Fibroblast of lung (primary cell): ENCODE results near the gene NEO1. TPM values are rescaled to one million over a fixed set of nuclear protein-coding genes. Genes with fewer than 3 reads are reported as not detected.

Experiments
- DNase-seq, 2 donors: peaks; one replicate each; pipeline versions ENCODE4 v3.0.0 to v3.0.0-alpha.2; 2010; ENCODE audit warnings: low read depth in 2 of 2
- H2AFZ ChIP-seq: 2 replicates; pipeline ENCODE4 v1.5.1; 2012; ENCODE audit warnings: low read length, control low read depth, inconsistent platforms
- H3K27ac ChIP-seq: 2 replicates; pipeline ENCODE4 v1.5.1; 2011; ENCODE audit warnings: low read length, control low read depth; ENCODE audit not compliant: insufficient read depth
- H3K27me3 ChIP-seq: 2 replicates; pipeline ENCODE4 v1.5.1; 2011; ENCODE audit warnings: mild to moderate bottlenecking, low read length; ENCODE audit not compliant: control insufficient read depth, insufficient read depth
- H3K36me3 ChIP-seq: 2 replicates; pipeline ENCODE4 v1.5.1; 2011; ENCODE audit warnings: low read length; ENCODE audit not compliant: control insufficient read depth, insufficient read depth
- H3K4me1 ChIP-seq: 2 replicates; pipeline ENCODE4 v1.5.1; 2011; ENCODE audit warnings: low read length; ENCODE audit not compliant: control insufficient read depth, insufficient read depth; ENCODE audit errors: extremely low read depth
- H3K4me2 ChIP-seq: 2 replicates; pipeline ENCODE4 v1.5.1; 2011; ENCODE audit warnings: low read length, control low read depth; ENCODE audit not compliant: insufficient read depth; ENCODE audit errors: extremely low read depth
- H3K4me3 ChIP-seq, 4 experiments: fragments of 200-600 bp in 1 of 4; sonication (generic) in 1 of 4; replicated peaks in 1 of 4; 2 replicates each; pipeline ENCODE4 v1.5.1; 2011 to 2016; ENCODE audit warnings: low read length in 4 of 4, low read depth in 3 of 4, mild to moderate bottlenecking in 3 of 4, control low read depth in 2 of 4, inconsistent platforms in 1 of 4, mixed read lengths in 1 of 4; ENCODE audit not compliant: insufficient read depth in 1 of 4; ENCODE audit errors: control extremely low read depth in 1 of 4
- H3K79me2 ChIP-seq: 2 replicates; pipeline ENCODE4 v1.5.1; 2012; ENCODE audit warnings: mild to moderate bottlenecking, low read length, inconsistent platforms; ENCODE audit not compliant: control insufficient read depth, insufficient read depth
- H3K9ac ChIP-seq: 2 replicates; pipeline ENCODE4 v1.5.1; 2011; ENCODE audit warnings: mild to moderate bottlenecking, low read length, control low read depth; ENCODE audit not compliant: insufficient read depth
- H3K9me3 ChIP-seq: 2 replicates; pipeline ENCODE4 v1.5.1; 2012; ENCODE audit warnings: low read depth, low read length; ENCODE audit not compliant: control insufficient read depth, insufficient read depth
- H4K20me1 ChIP-seq: 2 replicates; pipeline ENCODE4 v1.5.1; 2011; ENCODE audit warnings: low read length; ENCODE audit not compliant: control insufficient read depth, insufficient read depth; ENCODE audit errors: extremely low read depth
- EZH2 ChIP-seq: IDR thresholded peaks from 2 replicates; pipeline ENCODE4 v1.5.1; 2012; ENCODE audit warnings: low read length, control low read depth, mild to moderate bottlenecking; ENCODE audit errors: missing control alignments
- polyA plus RNA-seq, 2 donors: library from polyadenylated mRNA; depleted of rRNA in 1 of 2; stranded (reverse) in 1 of 2; unstranded in 1 of 2; fragments of >200 nt; gene quantifications; 2 replicates each; pipeline ENCODE4 v1.2.1, GENCODE V29; 2011 to 2012; ENCODE audit warnings: missing spikeins in 1 of 2
- total RNA-seq: library from RNA; depleted of rRNA; stranded (reverse); fragments of >200 nt; gene quantifications from 2 replicates; pipeline ENCODE4 v1.2.1, GENCODE V29; 2014
- TF ChIP-seq, protein P1 (sequence below), 2 donors: IDR thresholded peaks in 1 of 2; conservative IDR thresholded peaks in 1 of 2; 1 replicate in 1 of 2; 2 replicates in 1 of 2; pipeline ENCODE4 v1.5.1; 2011 to 2012; ENCODE audit warnings: low read length in 2 of 2, control low read depth in 1 of 2, inconsistent platforms in 1 of 2, low read depth in 1 of 2, mild to moderate bottlenecking in 1 of 2

Gene NEO1
- total and polyA plus RNA-seq, 2 donors (not counting 1 experiment from before 2014, with no cell fraction given), result 6.2 to 19.3 TPM

DNA sequence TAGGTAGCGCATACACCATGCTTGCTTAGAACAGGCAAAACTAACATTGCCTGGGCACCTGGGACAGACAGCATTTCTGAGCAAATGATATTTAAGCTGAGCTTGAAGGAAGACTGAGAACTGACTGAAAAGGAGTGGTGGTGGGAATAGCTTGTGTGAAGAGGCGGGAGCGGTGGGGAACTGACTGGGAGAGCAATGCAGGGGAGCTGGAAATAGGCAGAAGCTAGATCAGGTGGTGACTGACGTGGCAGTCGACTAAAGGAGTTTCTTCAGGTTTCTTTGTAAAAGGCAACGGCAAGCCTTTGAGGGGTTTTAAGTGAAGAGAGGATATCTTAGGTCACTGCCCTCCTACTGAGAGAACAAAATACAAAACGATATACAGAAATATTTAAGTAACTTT, 61.8 kb downstream of the NEO1 start:
- no peak overlapping the region for H3K4me3 ChIP-seq
- H2AFZ ChIP-seq, result no peak overlapping the region
- H3K9ac ChIP-seq, result no peak overlapping the region
- no peaks in the 10 kb centered on the region for H3K9me3 ChIP-seq
- H3K27me3 ChIP-seq, result no peaks in the 10 kb centered on the region
- no peak overlapping the region for H3K4me2 ChIP-seq
- H3K27ac ChIP-seq, result no peak overlapping the region
- no peak for DNase-seq
- H3K79me2 ChIP-seq, result no peaks in the 10 kb centered on the region
- no peaks in the 10 kb centered on the region for H4K20me1 ChIP-seq
- H3K36me3 ChIP-seq, result no peaks in the 10 kb centered on the region
- TF ChIP-seq, protein P1, sequence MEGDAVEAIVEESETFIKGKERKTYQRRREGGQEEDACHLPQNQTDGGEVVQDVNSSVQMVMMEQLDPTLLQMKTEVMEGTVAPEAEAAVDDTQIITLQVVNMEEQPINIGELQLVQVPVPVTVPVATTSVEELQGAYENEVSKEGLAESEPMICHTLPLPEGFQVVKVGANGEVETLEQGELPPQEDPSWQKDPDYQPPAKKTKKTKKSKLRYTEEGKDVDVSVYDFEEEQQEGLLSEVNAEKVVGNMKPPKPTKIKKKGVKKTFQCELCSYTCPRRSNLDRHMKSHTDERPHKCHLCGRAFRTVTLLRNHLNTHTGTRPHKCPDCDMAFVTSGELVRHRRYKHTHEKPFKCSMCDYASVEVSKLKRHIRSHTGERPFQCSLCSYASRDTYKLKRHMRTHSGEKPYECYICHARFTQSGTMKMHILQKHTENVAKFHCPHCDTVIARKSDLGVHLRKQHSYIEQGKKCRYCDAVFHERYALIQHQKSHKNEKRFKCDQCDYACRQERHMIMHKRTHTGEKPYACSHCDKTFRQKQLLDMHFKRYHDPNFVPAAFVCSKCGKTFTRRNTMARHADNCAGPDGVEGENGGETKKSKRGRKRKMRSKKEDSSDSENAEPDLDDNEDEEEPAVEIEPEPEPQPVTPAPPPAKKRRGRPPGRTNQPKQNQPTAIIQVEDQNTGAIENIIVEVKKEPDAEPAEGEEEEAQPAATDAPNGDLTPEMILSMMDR (conservative IDR thresholded peaks at IDR 0.05 in 1 of 2, IDR thresholded peaks at IDR 0.05 in 1 of 2; ENCODE audit: low read depth in 1 of 2, low read length in 2 of 2), result no peak
- no peak for TF ChIP-seq EZH2
- H3K4me1 ChIP-seq, result no peaks in the 10 kb centered on the region

DNA sequence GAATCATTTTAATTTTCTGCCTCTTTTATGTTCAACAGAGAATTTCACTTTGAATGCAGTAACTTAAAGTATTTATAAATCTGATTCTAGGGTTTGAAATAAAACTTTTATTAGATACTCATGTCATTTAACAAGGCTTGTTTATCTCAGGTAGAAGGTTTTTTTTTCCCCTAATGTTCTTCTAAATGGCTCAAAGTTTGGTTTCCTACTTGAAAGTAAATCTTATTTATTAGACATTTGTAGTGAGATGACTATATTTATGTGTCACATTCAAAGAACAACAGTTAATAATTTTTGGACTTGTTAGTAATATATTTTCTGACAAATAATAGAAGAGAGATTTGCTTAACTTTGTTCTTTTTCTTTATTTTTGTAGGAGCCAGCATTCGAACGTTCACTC, 63.9 kb downstream of the NEO1 start:
- no peak for TF ChIP-seq EZH2
- TF ChIP-seq, protein P1 (conservative IDR thresholded peaks at IDR 0.05 in 1 of 2, IDR thresholded peaks at IDR 0.05 in 1 of 2; ENCODE audit: low read depth in 1 of 2, low read length in 2 of 2), result no peak
- Histone ChIP-seq H3K27me3 (no peaks in the 10 kb centered on the region), H3K9me3 (no peaks in the 10 kb centered on the region), H3K79me2 (no peaks in the 10 kb centered on the region), H4K20me1 (no peaks in the 10 kb centered on the region), H3K4me3 (no peak overlapping the region), H3K4me1 (no peaks in the 10 kb centered on the region), H3K36me3 (no peaks in the 10 kb centered on the region), H3K9ac (no peak overlapping the region), H3K27ac (no peak overlapping the region), H3K4me2 (no peak overlapping the region), H2AFZ (no peak overlapping the region)
- DNase-seq, result no peak

DNA sequence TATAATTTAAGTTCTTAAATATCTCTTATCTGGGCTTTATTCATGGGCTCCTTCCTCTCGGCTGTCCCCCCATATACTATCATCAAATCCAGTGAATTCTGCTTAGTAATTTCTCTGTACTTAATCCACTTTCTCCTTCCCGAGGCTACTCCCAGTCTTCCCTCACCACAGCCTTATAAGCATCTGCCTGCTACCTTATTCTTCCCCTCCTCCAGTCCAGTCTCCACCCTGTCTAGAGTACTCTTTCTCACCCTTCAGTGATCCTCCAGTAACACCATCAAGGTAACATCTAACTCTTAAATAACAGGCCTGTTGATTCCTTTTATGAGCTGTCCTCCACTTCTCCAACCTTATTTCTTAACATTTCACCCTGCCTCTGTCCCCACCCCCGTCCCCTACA, 65.8 kb downstream of the NEO1 start:
- TF ChIP-seq, protein P1 (conservative IDR thresholded peaks at IDR 0.05 in 1 of 2, IDR thresholded peaks at IDR 0.05 in 1 of 2; ENCODE audit: low read depth in 1 of 2, low read length in 2 of 2), result no peak
- no peak for TF ChIP-seq EZH2
- no peak overlapping the region for H3K9ac ChIP-seq
- H3K4me3 ChIP-seq, result no peak overlapping the region
- no peaks in the 10 kb centered on the region for H3K36me3 ChIP-seq
- no peak overlapping the region for H3K4me2 ChIP-seq
- no peak overlapping the region for H2AFZ ChIP-seq
- H3K27me3 ChIP-seq, result no peaks in the 10 kb centered on the region
- no peaks in the 10 kb centered on the region for H3K9me3 ChIP-seq
- no peaks in the 10 kb centered on the region for H3K79me2 ChIP-seq
- no peaks in the 10 kb centered on the region for H3K4me1 ChIP-seq
- no peaks in the 10 kb centered on the region for H4K20me1 ChIP-seq
- DNase-seq, result no peak
- no peak overlapping the region for H3K27ac ChIP-seq
